Stimulated activated CD8-positive, alpha-beta memory T cell treated with anti-CD3 and anti-CD28 coated beads, Interleukin-12 subunit alpha, Interleukin-12 subunit beta, amount 100 ng/mL, for 24 hours (primary cell): ENCODE results near the gene PRR5L.
A peak's percentile ranks its signal among the peaks of the same experiment; 100 is the strongest.

Experiments used
- DNase-seq: peaks from one replicate; pipeline ENCODE4 v3.0.0-alpha.2; 2020; ENCODE audit errors: extremely low read depth

Gene PRR5L

DNA sequence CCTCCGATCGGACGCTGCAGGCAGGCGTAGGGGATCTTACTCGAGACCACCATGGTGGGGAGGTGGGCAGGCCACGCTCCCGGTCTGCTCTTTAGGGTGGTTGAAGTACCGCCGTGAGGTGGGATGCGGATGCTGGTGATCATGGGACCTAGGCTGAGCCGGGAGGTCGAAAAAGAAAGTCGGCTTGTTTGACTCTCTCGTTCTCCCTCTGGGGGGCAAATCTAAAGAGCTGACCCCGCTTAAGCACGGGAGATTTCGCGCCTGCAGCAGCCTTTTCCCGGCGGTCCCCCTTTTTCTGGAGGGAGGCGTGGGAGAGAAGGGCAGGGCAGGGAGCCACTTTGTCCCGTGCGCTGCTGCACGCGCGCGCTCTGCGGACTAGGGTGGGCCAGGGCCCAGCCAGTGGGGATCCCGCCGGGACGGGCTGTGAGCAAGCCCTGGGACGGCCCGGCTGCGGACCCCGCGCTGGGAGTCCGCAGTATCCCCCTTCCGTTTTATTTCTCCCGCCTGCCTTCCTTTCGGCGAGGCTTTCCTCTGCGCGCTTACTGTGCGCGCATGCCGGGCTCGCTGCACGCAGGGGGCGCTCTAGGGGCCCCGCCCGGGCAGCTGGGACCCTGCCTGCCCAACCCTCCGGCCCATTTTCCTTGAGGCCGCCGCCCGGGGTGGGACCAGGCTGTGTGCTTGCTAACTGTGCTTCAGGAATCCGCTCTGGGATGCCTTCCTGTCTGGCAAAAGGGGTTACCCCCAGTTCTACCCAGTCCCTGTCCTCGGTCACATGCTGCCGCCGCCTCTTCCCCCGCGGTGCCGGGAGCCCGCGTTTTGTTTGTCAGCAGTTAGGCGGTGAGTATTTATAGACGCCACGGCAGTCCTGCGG lies 81.0 kb downstream of the PRR5L start:
- peak; percentile 26 for DNase-seq

DNA sequence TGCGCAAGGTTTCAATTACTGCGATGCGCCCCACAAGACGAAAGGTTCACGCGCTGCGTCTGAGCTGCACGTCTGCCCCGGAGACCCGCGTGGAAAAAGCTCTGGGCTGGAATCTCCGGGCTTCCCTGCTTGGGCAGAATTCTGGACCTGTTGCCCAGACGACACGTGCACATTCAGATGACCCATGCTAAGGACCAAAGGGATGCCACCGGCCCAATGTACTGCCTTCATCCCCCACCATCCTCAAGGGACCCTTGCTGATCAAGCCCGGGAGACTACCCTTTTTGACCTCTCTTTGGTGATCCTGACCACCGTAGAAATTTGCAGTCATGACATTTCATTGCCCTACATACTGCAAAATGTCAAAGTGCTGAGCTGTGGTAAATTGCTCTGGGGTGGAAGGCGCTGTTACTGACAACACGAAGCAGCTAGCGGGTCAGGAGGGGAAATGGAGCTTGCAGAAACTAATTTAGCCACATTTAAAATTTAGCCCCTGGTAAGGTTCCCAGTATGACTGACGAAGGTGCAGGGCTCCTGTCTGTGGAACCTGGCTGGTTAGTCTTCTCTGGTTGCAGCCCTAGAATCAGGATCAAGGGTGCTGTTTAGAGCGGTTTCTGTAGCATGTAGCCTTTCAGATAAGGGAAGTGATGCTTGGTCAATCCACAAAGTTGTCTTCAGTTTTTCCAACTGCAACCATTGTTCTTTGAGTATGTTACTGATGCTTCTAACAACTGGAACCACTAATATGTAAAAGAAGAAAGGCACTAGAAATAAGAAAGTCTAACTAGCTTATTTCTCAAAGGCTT lies 81.9 kb downstream of the PRR5L start:
- no peak for DNase-seq

DNA sequence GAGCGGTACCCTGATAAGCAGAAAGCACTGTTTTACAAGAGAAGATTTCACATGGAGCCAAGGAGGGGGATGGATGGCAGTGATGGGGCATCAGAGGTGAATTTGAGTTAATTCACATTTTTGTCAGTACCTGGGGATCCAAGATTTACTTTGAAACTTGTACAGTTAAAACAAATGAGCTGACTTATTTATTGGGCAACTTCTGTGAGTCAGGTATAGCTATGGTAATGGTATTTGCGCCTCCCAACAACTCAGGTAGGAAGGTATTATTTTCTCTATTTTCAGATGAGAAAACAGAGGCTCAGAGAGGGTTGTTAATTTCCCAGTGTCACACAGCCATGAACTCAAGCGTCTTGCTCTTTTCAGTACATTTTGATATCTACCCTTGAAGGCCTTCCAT lies 83.6 kb downstream of the PRR5L start:
- DNase-seq = no peak

GRCh38 chr11:36380296-36381014 lies 84.4 kb downstream of the PRR5L start:
- DNase-seq = no peak

DNA sequence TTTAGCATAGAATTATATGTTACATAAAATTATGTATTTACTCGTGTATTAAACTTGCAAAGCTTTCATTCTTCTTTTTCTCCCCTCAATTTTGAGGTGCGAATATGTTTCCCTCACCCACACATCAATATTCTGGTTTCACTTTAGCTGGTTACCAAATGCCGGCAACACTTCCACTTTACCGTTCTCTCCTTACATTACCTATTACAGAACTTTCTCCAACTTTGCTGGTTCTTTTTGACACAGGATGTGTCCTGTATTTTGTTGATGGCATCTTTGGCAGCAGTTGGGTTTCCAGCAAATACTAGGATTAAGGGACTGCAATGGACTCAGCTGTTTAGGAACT lies 84.9 kb downstream of the PRR5L start:
- no peak for DNase-seq

DNA sequence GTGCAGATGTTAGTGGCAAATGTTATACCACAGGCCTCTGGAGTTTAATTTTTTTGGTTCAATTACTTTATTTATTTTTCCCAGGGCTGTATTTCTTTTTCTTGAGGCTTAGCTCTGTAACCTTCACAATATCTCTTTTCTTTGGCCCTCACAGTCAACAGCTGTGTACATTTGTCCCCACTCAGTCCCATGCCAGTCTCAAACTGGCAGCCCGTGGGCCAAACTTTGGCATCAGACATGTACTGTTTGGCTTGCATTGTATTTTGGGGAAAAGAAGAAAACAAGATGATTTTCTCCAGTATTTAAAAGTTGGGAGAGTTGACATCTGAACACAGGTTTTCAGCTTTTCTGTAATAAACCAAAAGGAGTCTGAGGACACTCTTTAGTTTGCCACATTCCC lies 87.1 kb downstream of the PRR5L start:
- DNase-seq = no peak

GRCh38 chr11:36385121-36385970 lies 89.3 kb downstream of the PRR5L start:
- DNase-seq = no peak

- DNase-seq = no peak
Observed at GRCh38 chr11:36386411-36386810, 90.3 kb downstream of the PRR5L start.

DNA sequence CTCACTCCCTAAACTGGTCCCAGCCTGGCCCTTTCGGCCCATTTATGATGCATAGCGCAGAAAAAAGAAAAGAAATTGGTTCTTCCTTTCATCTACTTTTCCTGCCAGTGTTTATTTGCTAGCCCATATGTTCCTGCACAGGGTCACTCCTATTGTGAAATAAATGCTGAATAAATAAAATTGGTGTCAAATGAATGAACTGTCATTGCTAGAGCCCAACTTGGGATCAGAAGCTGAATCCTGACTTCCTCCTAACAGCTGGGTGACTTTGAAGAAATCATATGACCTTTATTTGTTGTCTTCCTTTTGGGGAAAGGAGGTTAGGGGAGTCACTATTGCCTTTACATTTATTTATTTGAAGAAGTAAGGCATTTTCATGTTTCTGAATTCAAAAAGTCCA lies 92.0 kb downstream of the PRR5L start:
- no peak for DNase-seq

GRCh38 chr11:36388951-36389350 lies 92.9 kb downstream of the PRR5L start:
- DNase-seq = no peak

- no peak for DNase-seq
Observed at GRCh38 chr11:36389811-36390210, 93.7 kb downstream of the PRR5L start.

- DNase-seq = no peak
Observed at GRCh38 chr11:36390963-36391471, 94.9 kb downstream of the PRR5L start.

- no peak for DNase-seq
Observed at GRCh38 chr11:36392196-36392595, 96.1 kb downstream of the PRR5L start.

DNA sequence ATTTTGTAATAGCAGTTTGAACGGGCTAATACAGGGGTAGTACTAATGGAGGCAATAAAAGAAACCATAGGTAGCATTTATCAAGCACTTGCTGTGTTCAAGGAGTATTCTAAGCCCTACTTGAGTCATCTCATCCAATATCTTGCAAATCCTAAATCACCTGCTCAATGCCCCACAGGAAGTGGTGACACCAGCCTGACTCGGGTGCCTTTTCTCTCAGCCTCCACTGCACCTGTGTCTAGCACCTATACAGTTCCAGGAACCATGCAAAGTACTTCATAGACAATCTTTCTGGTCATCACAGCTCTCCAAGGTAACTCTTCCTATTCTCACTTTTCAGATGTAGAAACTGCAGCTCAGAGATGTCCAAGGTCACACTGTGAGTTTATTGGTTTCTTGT lies 98.0 kb downstream of the PRR5L start:
- no peak for DNase-seq

DNA sequence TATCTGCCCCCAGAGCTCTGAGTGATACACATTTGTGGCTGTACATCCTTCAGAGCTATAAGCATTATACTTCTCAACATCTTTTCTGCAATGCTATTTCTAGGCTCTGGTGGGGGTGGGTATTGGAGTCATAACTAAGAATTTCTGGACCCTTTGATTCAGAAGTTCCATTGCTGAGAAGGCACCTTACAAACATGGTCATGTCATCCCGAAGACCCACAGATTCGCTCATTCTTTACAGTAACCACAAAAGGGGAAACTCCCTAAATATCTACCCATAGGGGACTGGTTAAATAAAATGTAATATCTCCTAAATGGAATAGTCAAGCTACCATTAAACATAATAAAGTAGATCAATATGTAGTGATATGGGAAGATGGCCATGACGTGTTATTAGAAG lies 98.8 kb downstream of the PRR5L start:
- DNase-seq = no peak

- DNase-seq = no peak
Observed at GRCh38 chr11:36395978-36396736, 100.1 kb downstream of the PRR5L start.

DNA sequence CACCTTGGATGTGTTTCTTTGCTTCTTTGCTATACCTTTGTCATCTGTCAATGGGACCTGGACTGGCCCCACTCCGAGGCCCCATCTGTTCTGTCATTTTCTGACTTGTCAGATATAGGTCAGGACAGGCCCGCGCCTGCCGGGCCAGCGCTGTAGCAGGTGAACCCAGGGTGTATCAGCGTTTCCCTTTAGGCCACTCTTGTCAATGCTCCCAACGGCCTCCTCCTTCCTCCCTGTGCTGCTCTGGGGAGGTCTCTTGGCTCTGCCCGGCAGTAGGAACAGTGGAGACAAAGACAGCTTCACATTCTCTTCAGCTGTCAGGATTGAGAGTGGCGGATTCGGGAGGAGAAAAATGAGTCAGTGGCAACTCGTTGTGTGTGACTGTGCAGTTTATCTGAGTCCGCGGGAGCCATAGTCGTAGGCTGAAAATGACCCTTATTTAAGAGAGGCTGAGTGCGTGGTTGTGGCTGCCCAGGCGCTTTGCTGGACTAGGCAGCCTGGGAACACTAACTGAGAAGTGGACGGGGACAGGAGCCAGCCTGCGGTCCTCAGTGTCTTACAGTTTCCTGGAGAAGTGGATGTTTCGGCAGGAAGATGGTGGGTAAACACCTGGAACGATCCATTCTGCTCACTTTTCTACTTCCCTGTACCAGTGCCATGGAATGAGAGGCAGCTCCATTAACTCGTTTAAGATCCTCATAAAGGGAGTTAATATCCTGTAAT lies 102.3 kb downstream of the PRR5L start:
- no peak for DNase-seq

DNA sequence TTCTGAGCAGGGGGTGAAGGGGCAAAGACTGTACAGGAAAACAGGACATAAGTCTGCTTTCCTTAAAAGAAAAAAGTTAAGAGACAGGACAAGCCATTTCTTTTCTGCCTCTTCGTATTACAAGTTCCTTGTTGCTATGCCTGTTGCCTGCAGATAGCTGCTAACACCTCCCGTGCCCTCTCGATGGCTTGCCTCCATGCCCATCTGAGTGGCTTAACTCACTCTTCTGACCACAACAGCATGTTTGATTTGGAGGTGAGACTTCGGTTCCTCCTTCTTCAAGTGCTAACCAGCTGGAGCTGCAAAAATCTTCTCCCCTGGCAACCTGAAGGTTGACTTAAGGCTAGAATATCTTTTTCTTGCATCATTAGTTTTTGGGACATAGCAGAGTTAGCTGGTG lies 103.1 kb downstream of the PRR5L start:
- DNase-seq = no peak

- DNase-seq = no peak
Observed at GRCh38 chr11:36399745-36400144, 103.7 kb downstream of the PRR5L start.
